AG04449 (cell line): ENCODE results near the gene ABLIM1.

Experiments used
- CTCF ChIA-PET: fragments of 350-600 bp; formaldehyde crosslinking; extraction: SDS; loops from one replicate; lab custom pipeline; 2021; ENCODE audit warnings: antibody characterized with exemption; lab: Yijun Ruan, JAX
- POLR2A ChIA-PET: fragments of 400-600, 350-600 bp; formaldehyde crosslinking; extraction: SDS; loops from one replicate; lab custom pipeline; 2020; ENCODE audit warnings: antibody characterized with exemption, inconsistent platforms; lab: Yijun Ruan, JAX
- DNase-seq: peaks from one replicate; pipeline ENCODE4 v3.0.0-alpha.2; 2010; ENCODE audit warnings: low read depth, low spot score
- H3K4me3 ChIP-seq: 2 replicates; pipeline ENCODE4 v1.5.1; 2011; ENCODE audit warnings: low read depth, mild to moderate bottlenecking, control low read depth, low read length
- CTCF ChIP-seq: IDR thresholded peaks from one replicate; pipeline ENCODE4 v1.5.1; 2011; ENCODE audit warnings: mild to moderate bottlenecking, moderate library complexity, low read length, control low read depth, inconsistent platforms; ENCODE audit not compliant: insufficient read depth; ENCODE audit errors: missing control alignments

The ABLIM1 gene

DNA sequence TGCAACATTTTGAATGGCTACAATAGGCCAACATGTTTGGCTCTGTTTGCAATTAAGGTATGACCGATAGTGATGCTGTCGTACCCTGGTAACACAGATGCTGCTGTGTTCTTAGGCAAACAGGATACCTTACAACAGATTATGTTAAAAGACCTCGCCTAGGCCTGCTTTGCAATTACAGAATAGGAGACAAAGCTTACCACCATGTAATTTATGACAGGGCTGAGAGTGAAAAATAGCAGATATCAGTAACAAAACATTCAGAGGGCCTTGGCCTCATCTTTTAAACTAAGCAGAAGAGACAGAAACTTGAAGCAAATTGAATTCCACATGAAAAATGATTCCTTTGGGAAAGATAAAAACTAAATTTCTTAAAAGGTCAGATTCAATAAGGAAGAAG, 29.4 kb upstream of the ABLIM1 start:
- DNase-seq = no peak
- POLR2A ChIA-PET = no interaction called here
- TF ChIP-seq CTCF = no peak
- CTCF ChIA-PET = interaction anchor here (0.9 to 1.4 kb wide), 3 partner anchors 11 to 216 kb away, joined by 3 to 5 read pairs (median 3); no protein-coding TSS in a partner anchor
- H3K4me3 ChIP-seq = no peak overlapping the region

DNA sequence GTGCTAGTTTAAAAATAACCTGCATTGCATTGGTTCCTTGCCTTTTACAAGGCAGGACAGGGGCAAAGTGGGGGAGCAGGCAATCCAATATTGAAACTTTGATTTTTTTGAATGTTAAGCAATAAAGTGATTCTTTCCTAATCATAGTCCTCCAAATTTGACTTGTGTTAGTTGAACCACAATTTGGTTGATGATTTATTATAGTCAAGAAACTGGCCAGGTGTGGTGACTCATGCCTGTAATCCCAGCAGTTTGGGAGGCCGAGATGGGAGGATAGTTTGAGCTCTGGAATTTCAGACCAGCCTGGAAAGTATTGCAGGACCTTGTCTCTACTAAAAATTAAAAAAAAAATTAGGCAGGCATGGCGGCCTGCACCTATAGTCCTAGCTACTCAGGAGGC, 27.9 kb upstream of the ABLIM1 start:
- POLR2A ChIA-PET = no interaction called here
- TF ChIP-seq CTCF = no peak
- no peak overlapping the region for H3K4me3 ChIP-seq
- CTCF ChIA-PET = interaction anchor here (0.9 to 1.4 kb wide), 4 partner anchors 9 to 135 kb away, joined by 3 to 6 read pairs (median 4); no protein-coding TSS in a partner anchor
- DNase-seq = no peak

GRCh38 chr10:114685456-114685855, 27.4 kb upstream of the ABLIM1 start:
- CTCF ChIA-PET = interaction anchor here (0.9 to 1.4 kb wide), 4 partner anchors 9 to 134 kb away, joined by 3 to 6 read pairs (median 4); no protein-coding TSS in a partner anchor
- no peak overlapping the region for H3K4me3 ChIP-seq
- POLR2A ChIA-PET = no interaction called here
- TF ChIP-seq CTCF = no peak
- DNase-seq = no peak

DNA sequence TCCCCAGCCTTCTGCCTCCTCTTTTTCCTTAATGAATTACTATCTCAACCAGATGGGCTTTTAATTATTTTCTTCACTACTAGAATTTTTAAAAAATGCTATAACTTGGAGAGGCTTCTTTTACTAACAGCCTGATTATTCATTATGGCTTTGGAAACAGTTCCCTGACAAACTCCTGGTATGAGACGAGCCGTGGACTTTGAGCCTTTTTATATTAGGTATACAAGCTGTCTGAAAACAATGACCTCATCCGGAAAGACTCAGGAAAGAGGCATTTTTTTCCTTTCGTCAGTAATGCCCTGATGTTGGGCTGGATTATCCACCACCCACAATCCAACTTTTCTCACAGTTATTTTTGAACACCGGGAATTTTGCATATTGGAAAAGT, 26.7 kb upstream of the ABLIM1 start:
- TF ChIP-seq CTCF = no peak
- POLR2A ChIA-PET = no interaction called here
- DNase-seq = no peak
- H3K4me3 ChIP-seq = no peak overlapping the region
- CTCF ChIA-PET = interaction anchor here (0.8 to 1.4 kb wide), 2 partner anchors 16 to 102 kb away, joined by 3 to 4 read pairs; no protein-coding TSS in a partner anchor

DNA sequence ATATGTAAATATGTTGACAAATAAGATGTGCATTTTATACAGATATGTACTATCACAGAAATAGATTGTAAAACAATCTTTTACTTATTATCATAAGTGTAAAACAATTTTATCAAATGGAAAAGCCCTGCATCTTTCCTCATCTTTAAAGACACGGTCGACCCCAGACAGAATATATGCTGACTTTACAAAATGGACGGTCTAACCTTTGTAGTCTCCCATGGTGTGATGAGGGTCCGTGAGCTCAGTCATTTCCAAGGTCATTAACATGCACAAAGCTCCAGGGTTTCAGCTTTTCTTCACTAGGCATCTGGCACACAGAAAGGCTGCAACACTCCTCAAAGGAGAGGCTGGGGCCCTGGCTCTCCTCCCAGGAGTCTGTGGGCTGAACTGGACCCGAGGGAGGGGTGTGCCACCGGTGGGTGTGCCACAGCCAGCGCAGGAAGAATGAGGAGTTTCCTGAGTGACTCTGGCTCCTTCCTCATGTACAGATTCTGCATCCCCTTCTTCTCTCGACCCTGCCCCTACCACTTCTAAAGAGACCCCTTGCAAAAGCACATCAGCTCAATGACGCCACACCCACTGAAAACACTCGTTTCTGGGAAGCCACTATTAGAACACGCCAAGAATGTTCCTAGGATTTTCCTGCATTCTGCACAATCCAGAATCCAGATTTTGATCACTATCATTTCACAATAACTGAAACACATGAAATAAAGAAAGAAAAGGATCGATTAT, 26.2 kb upstream of the ABLIM1 start:
- TF ChIP-seq CTCF = no peak
- no peak for DNase-seq
- ChIA-PET POLR2A (no interaction called here), CTCF (interaction anchor here (0.8 kb wide), 1 partner anchor 15 kb away, joined by 3 read pairs; no protein-coding TSS in a partner anchor)
- H3K4me3 ChIP-seq = peak overlapping the region; percentile 40

DNA sequence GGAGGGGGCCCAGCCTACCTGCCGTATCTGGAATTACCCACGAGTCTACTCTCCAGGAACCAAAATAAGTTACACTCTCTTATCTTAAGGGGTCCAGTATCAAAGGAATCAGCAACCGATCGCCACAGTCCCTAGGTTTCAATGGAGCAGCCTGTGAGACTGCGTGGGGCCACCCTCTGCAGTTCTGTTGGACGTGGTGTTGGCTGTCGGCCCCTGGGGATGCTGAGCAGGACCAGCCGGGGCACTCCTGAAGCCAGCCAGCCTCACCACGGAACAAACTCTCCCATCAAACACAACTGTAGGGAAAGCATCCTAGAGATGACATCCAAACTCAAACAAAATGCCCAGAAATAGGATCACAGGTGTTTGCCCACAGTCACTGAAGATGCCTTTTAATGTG, 25.5 kb upstream of the ABLIM1 start:
- TF ChIP-seq CTCF = no peak
- POLR2A ChIA-PET = no interaction called here
- no peak overlapping the region for H3K4me3 ChIP-seq
- DNase-seq = no peak
- CTCF ChIA-PET = interaction anchor here (0.8 kb wide), 1 partner anchor 15 kb away, joined by 3 read pairs; no protein-coding TSS in a partner anchor
